GM10847 (cell line): ENCODE measurements around the gene KRTAP12-1.

ENCODE experiments used
- POLR2A ChIP-seq: IDR thresholded peaks from 2 replicates; pipeline ENCODE4 v1.6.1; 2011; ENCODE audit not compliant: insufficient read length; ENCODE audit errors: extremely low read depth

Gene KRTAP12-1

GRCh38 chr21:44695184-44695583, 13.2 kb upstream of the KRTAP12-1 start:
- TF ChIP-seq POLR2A = no peak

- no peak for TF ChIP-seq POLR2A
These were observed 12.8 kb upstream of the KRTAP12-1 start for GRCh38 chr21:44694776-44695175.

DNA sequence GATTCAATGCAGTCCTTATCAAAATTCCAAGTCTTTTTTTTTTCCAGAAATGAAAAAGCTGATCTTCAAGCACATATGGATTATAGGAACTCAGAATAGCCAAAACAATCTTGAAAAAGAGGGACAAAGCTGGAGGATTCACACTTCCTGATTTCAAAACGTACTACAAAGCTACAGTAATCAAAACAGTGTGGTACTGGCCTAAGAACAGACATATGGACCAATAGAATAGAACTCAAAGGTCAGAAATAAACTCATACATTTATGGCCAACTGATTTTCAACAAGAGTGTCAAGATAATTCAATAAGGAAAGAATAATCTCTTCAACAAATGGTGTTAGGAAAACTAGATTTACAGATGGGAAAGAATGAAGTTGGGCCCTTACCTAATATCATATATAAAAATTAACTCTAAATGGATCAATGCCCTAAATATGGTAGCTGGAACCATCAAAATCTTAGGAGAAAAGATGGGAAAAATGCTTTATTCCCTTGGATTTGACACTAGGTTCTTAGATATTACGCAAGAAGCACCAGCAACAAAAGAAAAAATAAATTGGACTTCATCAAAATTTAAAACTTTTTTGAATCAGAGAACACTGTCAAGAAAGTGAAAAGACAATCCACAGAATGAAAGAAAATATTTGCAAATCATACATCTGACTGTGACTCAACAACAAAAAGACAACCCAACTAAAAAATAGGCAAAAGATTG, 11.0 kb upstream of the KRTAP12-1 start:
- no peak for TF ChIP-seq POLR2A

DNA sequence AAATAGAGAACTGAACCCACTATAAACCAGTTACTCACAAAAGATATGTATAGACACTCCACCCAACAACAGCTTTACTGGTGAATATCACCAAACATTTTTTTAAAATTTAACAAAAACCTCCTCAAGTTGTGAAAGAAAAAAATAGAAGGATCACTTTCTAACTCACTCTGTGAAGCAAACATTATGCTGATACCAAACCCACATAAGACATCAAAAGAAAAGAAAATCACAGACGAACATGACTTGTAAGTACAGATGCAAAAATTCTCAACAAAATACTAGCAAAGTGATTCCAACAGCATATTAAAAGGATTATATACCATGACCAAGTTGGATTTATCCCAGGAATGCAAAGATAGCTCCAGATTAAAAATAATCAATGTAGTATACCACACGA, 9.7 kb upstream of the KRTAP12-1 start:
- no peak for TF ChIP-seq POLR2A

DNA sequence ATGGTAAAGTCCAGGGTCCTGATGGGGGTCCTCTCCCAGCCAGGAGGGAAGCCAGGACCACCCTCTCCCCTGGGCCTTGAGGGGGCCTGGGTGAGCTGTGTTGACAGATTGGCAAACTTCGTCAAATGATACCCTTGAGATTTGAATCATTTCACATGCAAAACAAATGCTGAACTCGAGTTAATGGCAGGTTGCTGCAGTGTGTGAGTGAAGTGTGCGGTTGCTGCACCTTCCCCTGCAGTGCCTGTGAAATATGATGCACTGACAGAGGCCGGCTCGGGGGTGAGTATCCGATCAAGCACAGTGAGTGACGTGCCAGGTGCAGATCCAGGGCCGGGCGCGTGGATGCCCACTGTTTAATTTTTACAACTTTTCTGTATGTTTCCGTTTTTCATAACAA, 5.7 kb upstream of the KRTAP12-1 start:
- TF ChIP-seq POLR2A = no peak

- no peak for TF ChIP-seq POLR2A
These were observed 5.0 kb upstream of the KRTAP12-1 start for GRCh38 chr21:44686843-44687561.

- no peak for TF ChIP-seq POLR2A
These were observed 4.2 kb upstream of the KRTAP12-1 start for GRCh38 chr21:44686000-44686781.

GRCh38 chr21:44684483-44684882, 2.5 kb upstream of the KRTAP12-1 start:
- no peak for TF ChIP-seq POLR2A

DNA sequence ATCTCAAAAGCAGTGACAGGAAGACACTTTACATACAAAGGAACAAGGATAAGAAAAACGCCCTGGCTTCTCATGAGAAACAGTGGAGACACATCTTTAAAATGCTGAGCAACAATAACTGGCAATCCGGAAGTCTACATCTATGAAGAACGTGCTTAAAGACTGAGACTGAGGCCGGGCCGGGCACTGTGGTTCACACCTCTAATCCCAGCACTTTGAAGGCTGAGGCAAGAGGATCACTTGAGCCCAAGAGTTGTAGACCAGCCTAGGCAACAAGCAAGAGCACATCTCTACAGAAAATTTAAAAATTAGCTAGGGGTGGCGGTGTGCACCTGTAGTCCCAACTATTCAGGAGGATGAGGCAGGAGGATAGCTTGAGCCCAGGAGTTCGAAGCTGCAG, 2.1 kb upstream of the KRTAP12-1 start:
- no peak for TF ChIP-seq POLR2A

GRCh38 chr21:44682580-44683151, 703 bp upstream of the KRTAP12-1 start:
- no peak for TF ChIP-seq POLR2A

DNA sequence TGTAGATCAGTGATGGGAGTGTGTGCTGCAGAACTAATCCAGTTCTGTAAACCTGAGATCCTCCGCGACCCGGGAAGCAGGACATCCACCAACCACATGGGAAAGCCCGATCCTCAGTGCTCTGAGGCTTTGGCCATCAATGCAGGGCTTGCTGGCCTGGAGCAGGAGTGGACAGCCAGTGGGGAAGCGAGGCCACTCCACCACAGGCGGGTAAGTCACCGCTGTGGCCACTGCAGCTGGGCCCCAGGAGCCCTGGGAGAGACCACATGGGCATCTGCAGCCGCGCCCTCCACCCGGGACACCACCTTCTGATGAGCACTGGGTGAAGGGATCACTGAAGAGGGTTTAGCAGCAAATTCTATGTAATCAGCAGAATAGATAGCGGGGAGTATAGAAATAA, 811 bp downstream of the KRTAP12-1 start:
- TF ChIP-seq POLR2A = no peak

DNA sequence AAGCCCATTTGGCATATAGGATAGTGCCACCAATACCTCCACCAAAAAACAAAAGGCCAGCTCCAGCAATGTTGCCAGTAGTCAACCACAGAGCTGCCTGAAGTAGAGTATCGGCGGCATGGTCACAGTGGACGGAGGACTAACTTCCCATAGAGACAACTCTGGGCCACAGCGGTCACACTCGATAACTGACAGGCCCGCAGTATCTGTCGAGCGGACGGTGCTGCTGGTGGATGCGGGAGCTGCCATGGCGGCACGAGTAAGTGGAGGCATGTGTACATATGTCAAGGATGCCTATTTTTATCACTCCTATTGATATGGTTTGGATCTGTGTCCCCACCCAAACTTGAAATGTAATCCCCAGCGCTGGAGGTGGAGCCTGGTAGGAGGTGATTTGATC, 4.1 kb downstream of the KRTAP12-1 start:
- no peak for TF ChIP-seq POLR2A

DNA sequence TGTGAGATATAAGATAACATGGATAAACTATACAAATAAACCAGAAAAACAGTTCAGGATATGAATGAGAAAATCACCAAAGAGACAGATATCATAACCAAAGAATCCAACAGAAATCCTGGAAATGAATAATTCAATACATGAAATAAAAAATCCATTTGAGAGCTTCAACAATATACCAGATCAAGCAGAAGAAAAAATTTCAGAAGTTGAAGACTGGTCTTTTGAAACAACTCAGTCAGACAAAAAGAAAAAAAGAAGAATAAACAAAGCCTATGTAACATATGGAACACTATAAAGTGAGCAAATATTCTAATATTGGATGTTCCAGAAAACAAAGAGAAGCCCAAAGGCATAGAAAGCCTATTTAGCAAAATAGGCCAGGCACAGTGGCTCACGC, 10.1 kb downstream of the KRTAP12-1 start:
- TF ChIP-seq POLR2A = no peak

GRCh38 chr21:44670642-44671432, 11.1 kb downstream of the KRTAP12-1 start:
- TF ChIP-seq POLR2A = no peak

GRCh38 chr21:44667612-44668011, 14.4 kb downstream of the KRTAP12-1 start:
- TF ChIP-seq POLR2A = no peak
